Germinal center (tissue), 1 donor: Measurements from ENCODE around the gene ZNF668.

Experiments used
- DNase-seq: peaks from one replicate; pipeline ENCODE4 v3.0.0; 2012; ENCODE audit warnings: mixed read lengths, low spot score

The ZNF668 gene

DNA sequence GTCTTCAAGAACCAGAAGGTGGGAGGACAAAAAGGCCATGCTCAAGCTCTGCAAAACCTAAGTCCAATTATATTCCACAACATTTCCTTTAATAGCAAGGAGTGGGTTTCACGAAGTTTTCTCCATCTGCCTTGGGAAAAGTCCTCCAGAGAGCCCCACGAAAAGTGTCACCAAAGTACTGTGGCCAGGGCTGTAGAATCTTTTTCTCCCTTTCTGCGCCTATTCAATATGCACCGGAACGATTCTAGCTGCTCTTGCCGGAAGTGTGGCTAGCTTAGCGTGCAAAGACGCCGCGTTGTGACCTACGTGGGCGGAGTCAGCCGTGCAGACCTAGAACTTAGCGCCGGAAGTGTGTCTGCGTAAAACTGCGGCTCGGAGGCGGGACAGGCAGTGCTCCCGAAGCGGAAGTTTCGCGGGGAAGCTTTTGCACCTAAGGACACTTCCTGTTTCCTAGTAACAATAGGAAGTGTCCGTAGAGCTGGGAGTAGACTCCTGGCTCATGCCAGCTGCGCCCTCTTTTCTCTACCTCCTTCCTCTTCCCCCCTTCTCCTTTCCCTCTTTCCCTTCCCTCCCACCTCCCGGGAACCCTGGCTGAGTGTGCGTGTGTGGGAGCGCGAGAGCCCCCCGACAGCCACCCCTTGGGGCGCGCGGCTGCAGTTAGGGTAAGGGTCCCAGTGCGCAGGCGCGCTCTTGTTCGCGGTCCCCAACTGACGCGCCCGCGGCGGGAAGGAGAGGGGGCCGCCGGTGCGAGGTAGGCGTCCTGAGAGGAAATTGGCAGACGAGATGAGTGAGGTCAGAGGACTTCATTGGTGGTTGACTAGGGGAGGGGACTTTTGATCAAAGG lies at the start of gene ZNF668, which contains the start of gene ZNF646:
Gene ZNF668, minus strand, starts transcription at position 271 of the 844 bp plus-strand sequence. CDS start 9,781 bp downstream, outside the sequence.
Gene ZNF646, plus strand, starts transcription at position 453 of the 844 bp plus-strand sequence. CDS start 1,903 bp downstream, outside the sequence.
- peak; percentile 96 for DNase-seq

DNA sequence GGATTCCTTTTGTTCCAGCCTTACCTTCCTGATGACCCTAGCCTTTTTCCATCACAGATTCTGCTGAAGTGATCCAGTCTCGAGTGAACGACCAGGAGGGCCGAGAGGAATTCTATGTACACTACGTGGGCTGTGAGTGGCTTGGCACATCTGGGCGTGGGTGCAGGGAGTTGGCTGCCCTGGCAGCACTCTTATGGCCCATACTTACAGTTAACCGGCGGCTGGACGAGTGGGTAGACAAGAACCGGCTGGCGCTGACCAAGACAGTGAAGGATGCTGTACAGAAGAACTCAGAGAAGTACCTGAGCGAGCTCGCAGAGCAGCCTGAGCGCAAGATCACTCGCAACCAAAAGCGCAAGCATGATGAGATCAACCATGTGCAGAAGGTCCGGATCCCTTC lies 46.1 kb upstream of the ZNF668 start:
- no peak for DNase-seq

DNA sequence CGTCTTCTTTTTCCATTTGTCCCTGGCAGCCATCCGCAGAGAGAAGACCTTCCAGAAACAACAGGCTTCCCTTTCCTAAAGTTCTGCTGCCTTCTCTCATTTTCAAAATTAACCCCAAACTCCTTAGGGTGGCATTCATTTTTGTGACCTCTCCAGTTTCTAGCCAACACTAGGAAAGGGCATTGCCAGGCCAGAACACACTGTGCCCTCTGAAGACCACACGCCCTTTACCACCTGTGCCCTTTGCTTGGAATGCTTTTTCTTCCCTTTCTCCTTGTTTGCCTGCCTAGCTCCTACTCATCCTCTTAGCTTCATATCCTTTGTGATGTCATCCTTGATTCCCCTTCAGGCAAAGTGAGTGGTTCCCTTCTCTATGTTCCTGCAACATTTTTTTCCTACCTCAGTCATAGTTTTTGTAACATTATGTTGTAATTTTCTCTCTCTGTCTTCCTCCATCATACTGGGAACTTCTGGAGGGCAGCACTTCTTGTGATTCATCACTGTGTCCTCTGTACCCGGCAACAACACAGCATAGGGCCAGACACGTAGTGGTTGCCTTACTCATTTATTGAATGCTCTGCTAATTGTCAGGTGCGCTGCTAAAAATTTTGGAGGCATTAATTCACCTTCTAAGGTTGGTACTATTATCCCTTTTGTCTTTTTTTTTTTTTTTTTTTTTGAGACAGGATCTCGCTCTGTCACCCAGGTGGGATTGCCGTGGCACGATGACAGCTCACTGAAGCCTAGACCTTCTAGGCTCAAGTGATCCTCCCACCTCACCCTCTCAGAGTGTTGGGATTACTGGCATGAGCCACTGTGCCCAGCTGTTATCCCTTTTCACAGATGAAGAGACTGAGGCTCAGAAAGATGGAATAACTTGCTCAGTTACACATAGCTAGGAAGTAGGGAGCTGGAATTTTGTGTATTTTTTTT lies 44.4 kb upstream of the ZNF668 start:
- DNase-seq = no peak

DNA sequence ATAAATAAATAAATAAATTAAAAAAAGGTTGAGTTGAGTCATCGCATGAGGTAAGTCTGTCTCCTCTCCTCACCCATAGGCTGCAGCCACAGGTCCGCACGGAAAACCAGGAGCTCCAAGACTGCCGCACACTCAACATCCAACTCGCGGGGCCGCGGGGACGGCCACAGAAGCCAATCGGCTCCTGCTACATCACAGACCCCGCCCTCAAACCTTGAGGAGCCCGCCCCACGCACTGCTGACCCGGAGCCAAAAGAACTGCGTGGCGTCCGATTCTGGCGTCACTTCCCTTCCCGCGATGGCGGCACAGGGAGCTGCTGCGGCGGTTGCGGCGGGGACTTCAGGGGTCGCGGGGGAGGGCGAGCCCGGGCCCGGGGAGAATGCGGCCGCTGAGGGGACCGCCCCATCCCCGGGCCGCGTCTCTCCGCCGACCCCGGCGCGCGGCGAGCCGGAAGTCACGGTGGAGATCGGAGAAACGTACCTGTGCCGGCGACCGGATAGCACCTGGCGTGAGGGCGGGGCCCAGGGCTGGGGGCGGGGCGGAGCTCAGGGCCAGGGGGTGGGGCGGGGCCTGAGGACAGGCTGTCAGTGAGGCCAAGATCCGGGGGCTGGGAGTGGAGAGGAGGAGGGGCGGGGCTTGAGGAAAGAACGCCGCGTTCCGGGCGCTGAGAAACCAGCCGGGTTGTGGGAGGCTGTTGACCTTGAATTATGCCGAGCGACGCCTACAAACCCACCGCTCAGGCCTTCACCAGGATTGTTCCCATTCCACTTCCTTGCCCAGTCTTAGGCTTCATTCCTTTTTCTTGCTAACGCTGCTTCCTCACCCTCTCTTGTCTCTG lies 43.6 kb upstream of the ZNF668 start, which contains the start of gene KAT8:
Gene KAT8, plus strand, starts transcription at position 281 of the 839 bp plus-strand sequence. Its CDS starts 18 bp downstream, at position 299.
- peak; percentile 98 for DNase-seq

DNA sequence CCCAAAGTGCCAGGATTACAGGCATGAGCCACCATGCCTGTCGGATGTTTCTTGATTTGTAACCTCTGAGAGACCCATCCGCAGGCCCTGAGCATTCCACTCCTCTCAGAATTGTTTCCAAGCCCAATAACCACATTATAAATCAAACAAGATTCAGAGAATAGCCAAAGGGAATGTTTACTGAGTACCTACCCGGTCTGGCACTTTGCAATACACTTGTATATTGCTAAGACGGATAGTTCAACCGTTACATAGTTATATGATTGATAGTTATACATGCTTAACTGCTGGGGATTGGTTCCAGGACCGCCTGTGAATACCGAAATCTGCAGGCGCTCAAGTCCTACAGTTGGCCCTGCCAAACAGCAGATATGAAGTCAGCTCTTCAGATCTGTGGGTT lies 40.4 kb upstream of the ZNF668 start:
- no peak for DNase-seq

DNA sequence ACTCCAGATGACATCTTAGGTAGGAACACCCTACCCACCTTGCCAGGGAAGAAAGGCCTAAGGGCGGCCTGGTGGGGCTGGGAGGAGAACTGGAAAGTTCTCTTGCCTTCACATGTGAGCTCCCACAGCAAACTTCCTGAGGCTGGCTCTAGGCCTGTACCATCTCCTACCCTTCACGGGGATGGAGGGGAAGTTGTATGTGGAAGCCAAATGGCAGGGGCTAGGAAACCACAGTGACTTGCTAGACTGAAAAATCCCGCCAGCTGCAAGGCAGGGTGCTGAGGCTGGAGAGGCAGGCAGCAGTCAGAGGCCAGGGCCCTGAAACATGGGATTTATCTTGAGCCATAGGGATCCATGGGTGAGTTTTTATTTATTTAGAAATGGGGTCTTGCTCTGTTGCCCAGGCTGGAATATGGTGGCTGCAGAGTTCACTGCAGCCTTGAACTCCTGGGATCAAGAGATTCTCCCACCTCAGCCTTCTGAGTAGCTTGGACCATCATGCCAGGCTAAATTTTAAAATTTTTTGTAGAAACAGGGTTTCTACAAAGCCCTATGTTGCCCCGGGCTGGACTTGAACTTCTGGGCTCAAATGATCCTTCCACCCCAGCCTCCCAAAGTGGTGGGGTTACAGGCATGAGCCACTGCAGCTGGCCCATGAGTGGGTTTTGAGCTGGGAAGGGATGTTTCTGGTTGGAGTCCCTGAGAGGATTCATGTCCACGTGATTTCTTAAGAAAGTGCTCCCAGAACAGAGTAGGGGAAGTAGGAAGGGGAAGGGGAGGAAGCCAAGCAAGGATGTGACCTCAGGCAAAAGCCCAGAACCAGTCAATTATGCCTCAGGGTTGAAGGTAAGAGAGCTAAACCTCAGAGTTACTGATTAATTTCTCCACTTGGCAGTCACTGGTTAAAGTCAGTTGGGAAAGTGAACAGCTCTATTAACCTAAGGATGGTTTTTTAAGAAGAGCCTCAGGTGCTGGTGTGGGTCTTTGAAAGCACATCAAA lies 39.4 kb upstream of the ZNF668 start:
- no peak for DNase-seq

GRCh38 chr16:31112711-31113110 lies 38.7 kb upstream of the ZNF668 start:
- no peak for DNase-seq

GRCh38 chr16:31111881-31112466 lies 37.9 kb upstream of the ZNF668 start:
- no peak for DNase-seq

GRCh38 chr16:31110106-31111034 lies 36.3 kb upstream of the ZNF668 start:
- DNase-seq = no peak

DNA sequence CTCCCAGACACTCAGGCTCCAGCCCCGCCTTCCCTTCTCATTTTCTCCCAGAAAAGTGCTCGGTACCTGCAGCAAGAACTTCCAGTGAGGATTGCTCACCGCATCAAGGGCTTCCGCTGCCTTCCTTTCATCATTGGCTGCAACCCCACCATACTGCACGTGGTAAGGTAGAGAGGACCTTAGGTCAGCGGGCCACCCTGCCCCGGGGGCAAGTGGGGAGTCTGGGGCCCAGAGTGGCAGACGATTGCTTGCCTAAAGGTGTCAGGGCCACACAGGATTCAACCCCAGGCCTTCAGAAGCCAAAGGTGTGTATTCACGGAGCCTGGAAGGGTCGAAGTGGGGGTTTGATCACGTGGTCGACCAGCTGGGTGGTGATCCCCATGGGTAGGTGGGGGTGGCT lies 35.6 kb upstream of the ZNF668 start:
- no peak for DNase-seq

GRCh38 chr16:31108794-31109558 lies 34.9 kb upstream of the ZNF668 start:
- DNase-seq = no peak

DNA sequence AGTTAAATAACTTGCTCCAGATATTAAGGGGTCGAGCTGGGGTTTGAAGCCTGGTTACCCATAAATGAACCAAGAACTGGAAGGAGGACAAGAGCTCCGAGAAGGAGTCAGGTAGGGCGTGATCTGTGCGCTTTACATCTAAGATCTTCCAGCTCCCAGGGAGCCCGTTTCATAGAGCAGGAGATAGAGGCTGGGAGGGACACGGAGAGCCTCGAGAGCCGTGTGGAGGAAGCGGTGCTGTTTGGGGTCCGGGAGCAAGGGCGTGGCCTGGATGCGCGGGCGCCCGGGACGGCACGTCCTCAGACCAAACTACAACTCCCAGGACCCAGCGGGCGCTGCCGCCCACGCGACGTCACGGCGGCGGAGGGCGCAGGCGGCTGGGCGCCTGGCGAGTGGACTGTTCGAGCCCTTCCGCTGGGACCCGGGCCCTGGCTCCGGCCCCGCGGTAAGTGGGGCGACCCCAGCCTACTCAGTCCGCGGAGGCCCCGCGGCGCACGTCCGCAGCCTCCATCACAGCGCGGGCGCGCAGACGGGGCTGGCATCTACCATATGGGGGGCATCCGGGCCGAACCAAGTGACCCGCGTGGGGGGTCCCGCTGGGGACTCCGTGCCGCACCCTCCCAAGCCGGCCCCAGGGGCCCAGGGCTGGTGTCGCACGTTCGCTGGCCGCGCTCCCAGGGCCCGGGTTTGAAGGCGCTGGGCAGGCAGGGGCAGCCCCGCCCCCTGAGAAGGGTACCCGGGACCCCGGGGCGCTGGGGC lies 34.2 kb upstream of the ZNF668 start, which contains the start of gene BCKDK:
Gene BCKDK, plus strand, starts transcription at position 352 of the 759 bp plus-strand sequence. CDS start 838 bp downstream, outside the sequence.
- DNase-seq = peak; percentile 82

GRCh38 chr16:31107465-31107867 lies 33.4 kb upstream of the ZNF668 start:
- no peak for DNase-seq

DNA sequence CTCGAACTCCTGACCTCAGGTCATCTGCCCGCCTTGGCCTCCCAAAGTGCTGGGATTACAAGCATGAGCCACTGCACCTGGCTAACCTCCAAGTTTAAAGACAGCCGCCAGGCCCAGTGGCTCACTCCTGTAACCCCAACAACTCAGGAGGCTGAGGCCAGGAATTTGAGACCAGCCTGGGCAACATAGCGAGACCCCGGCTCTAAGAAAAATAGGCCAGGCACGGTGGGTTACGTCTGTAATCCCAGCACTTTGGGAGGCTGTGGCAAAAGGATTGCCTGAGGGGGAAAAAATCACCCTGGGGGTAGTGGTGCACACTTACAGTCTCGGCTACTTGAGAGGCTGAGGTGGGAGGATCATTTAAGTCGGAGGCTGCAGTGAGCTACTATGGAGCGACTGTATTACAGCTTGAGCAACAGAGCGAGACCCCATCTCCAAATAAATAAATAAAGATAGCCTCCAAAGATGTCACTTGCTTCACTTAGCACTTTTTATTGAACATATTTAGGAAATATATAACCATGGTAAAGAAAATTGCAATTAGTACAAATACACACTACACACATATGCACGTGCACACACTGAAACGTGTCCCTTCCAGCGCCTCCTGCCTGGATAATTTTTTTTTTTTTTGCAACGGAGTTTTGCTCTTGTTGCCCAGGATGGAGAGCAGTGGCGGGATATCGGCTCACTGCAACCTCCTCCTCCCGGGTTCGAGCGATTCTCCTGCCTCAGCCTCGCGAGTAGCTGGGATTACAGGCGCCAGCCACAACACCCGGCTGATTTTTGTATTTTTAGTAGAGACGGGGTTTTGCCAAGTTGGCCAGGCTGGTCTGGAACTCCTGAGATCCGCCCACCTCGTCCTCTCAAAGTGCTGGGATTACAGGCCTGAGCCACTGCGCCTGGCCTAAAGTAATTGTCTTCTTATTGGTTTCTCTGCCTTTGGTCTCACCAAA lies 32.7 kb upstream of the ZNF668 start:
- DNase-seq = no peak

GRCh38 chr16:31105677-31106213 lies 31.7 kb upstream of the ZNF668 start:
- DNase-seq = peak; percentile 85
